ENCODE measurements around the gene DUSP5. TPM values are rescaled to one million over a fixed set of nuclear protein-coding genes. Genes with fewer than 3 reads are reported as not detected.

Gene DUSP5
- total and polyA plus RNA-seq, 3 donors from 2014 or later = 42.7 to 57.5 (median 42.8) TPM

DNA sequence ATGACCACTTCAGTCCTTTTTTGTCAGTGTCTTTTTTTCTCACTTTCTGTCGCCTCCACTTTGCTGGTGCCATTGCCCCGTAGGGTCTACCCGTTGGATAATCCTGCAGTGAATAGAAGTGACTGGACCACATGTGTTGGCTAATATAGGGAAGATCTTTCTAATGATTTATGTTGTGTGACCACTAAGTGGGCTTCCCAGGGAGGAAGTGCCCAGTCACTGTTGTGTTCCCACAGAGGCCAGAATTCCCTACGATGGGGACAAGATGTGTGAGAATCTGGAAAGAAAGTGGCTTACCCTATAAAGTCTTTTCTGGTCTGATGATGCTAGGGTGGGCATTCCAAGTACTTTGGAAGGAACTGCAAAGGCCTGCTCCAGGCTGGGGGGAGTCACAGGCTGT is 41.4 kb downstream of the DUSP5 start:
- no peaks in the 10 kb centered on the region for H3K36me3 ChIP-seq (ENCODE audit: low read depth, missing control alignments)
- H3K4me1 ChIP-seq = no peaks in the 10 kb centered on the region
- H3K9me3 ChIP-seq = no peaks in the 10 kb centered on the region
- H3K4me3 ChIP-seq = no peak overlapping the region
- intact Hi-C loops (cut with DNase I; ENCODE audit: low total_unique reads) = no loop called here
- 89 to 94% methylated on average over 4 of the region's 4 CpGs for WGBS, 2 donors
- no peaks in the 10 kb centered on the region for H3K27me3 ChIP-seq
- DNase-seq = no peak
- H3K27ac ChIP-seq = no peak overlapping the region
- no peak for TF ChIP-seq POLR2A (IDR thresholded peaks at IDR 0.05)
- TF ChIP-seq CTCF (IDR thresholded peaks at IDR 0.05) = no peak

DNA sequence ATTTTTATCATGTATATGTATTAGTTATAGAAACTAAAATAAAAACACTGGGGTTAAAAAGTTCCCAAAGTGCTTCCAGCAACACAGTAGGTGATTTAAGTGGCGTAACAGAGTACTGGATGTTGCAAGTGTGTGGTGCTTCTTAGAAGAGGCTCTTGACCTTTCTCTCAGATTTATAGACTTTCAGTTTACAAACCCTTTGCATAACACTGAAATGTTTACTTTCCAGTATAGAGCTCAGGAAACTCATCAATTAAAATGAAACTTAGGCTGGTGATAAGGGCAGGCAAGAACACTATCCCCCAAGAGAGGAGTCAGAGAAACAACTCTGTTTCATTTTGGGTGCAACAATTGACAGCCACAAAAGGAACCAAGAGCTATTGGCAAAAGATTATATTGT is 42.3 kb downstream of the DUSP5 start:
- intact Hi-C loops (cut with DNase I; ENCODE audit: low total_unique reads) = loop anchor here (10.0 kb wide), 1 partner anchor 225 kb away; no protein-coding TSS in a partner anchor
- H3K9me3 ChIP-seq = no peaks in the 10 kb centered on the region
- TF ChIP-seq POLR2A (IDR thresholded peaks at IDR 0.05) (no peak), CTCF (IDR thresholded peaks at IDR 0.05) (no peak)
- 32 to 79% methylated on average over 1 of the region's 1 CpG for WGBS, 2 donors
- H3K36me3 ChIP-seq (ENCODE audit: low read depth, missing control alignments) = no peaks in the 10 kb centered on the region
- H3K4me3 ChIP-seq = no peak overlapping the region
- H3K27me3 ChIP-seq = no peaks in the 10 kb centered on the region
- H3K27ac ChIP-seq = no peak overlapping the region
- DNase-seq = no peak
- no peaks in the 10 kb centered on the region for H3K4me1 ChIP-seq

DNA sequence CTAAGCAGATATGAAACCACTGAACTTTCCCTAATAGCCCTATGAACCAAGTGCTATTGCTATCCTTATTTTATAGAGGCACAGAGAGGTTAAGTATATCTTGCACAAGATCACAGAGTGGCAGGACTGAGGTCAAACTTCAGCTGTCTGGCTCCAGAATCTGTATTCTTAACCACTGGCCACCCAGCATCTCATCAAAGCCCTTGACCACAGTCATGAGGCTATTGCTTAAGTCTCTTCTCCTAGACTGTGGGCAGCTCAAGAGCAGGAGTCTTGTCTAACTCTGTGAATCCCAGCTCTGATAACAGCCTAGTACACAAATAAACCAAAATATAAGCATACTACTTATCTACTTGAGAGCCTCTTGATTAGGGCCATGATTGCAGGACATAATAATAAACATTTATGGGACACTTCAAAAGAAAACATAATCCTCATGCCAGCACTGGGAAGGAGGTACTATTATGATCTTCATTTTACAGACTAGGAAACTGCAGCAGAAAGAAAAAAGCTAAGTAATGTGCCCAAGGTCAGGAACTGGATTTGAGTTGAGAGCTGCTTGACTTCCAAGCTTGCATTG is 47.3 kb downstream of the DUSP5 start:
- H3K36me3 ChIP-seq (ENCODE audit: low read depth, missing control alignments) = no peaks in the 10 kb centered on the region
- no peak overlapping the region for H3K27ac ChIP-seq
- no peaks in the 10 kb centered on the region for H3K9me3 ChIP-seq
- H3K4me3 ChIP-seq = no peak overlapping the region
- TF ChIP-seq CTCF (IDR thresholded peaks at IDR 0.05) = no peak
- TF ChIP-seq POLR2A (IDR thresholded peaks at IDR 0.05) = no peak
- no peak for DNase-seq
- intact Hi-C loops (cut with DNase I; ENCODE audit: low total_unique reads) = loop anchor here (10.0 kb wide), 1 partner anchor 230 kb away; no protein-coding TSS in a partner anchor
- no peaks in the 10 kb centered on the region for H3K27me3 ChIP-seq
- H3K4me1 ChIP-seq = no peaks in the 10 kb centered on the region

GRCh38 chr10:110546077-110546476 is 48.4 kb downstream of the DUSP5 start:
- intact Hi-C loops (cut with DNase I; ENCODE audit: low total_unique reads) = loop anchor here (10.0 kb wide), 1 partner anchor 231 kb away; no protein-coding TSS in a partner anchor
- 68 to 73% methylated on average over 5 to 6 of the region's 6 CpGs for WGBS, 2 donors
- Histone ChIP-seq H3K9me3 (no peaks in the 10 kb centered on the region), H3K4me1 (no peaks in the 10 kb centered on the region), H3K27ac (no peak overlapping the region), H3K36me3 (ENCODE audit: low read depth, missing control alignments) (no peaks in the 10 kb centered on the region), H3K27me3 (no peaks in the 10 kb centered on the region), H3K4me3 (no peak overlapping the region)
- no peak for DNase-seq
- TF ChIP-seq CTCF (IDR thresholded peaks at IDR 0.05) = no peak
- no peak for TF ChIP-seq POLR2A (IDR thresholded peaks at IDR 0.05)

- 71 to 74% methylated on average over 7 of the region's 7 CpGs for WGBS, 2 donors
- H3K4me1 ChIP-seq = no peaks in the 10 kb centered on the region
- no peaks in the 10 kb centered on the region for H3K36me3 ChIP-seq (ENCODE audit: low read depth, missing control alignments)
- H3K4me3 ChIP-seq = no peak overlapping the region
- TF ChIP-seq POLR2A (IDR thresholded peaks at IDR 0.05) = no peak
- no peak for TF ChIP-seq CTCF (IDR thresholded peaks at IDR 0.05)
- H3K27ac ChIP-seq = no peak overlapping the region
- intact Hi-C loops (cut with DNase I; ENCODE audit: low total_unique reads) = loop anchor here (10.0 kb wide), 1 partner anchor 232 kb away; no protein-coding TSS in a partner anchor
- DNase-seq = no peak
- no peaks in the 10 kb centered on the region for H3K9me3 ChIP-seq
- H3K27me3 ChIP-seq = no peaks in the 10 kb centered on the region
Observed at GRCh38 chr10:110546499-110547110, 48.9 kb downstream of the DUSP5 start.
